HL-60 (cell line): ENCODE results near the gene CACNG4.

Experiments used
- DNase-seq, 2 experiments: peaks; one replicate each; pipeline ENCODE4 v3.0.0-alpha.2; 2010 to 2020; ENCODE audit warnings: low read depth in 1 of 2, low spot score in 1 of 2
- H3K27ac ChIP-seq: fragments of 250-450 bp; sonication (Bioruptor Pico); replicated peaks from 2 replicates; pipeline ENCODE4 v1.5.1; 2020; ENCODE audit warnings: mild to moderate bottlenecking, moderate library complexity
- H3K27me3 ChIP-seq: fragments of 250-450 bp; sonication (Bioruptor Pico); 2 replicates; pipeline ENCODE4 v1.5.1; 2021; ENCODE audit warnings: mild to moderate bottlenecking, moderate library complexity; ENCODE audit not compliant: insufficient read depth, poor library complexity, severe bottlenecking
- H3K4me3 ChIP-seq: replicated peaks from 2 replicates; pipeline ENCODE4 v1.5.1; 2011; ENCODE audit warnings: mild to moderate bottlenecking, control low read depth, low read length; ENCODE audit not compliant: insufficient read depth
- GABPA ChIP-seq: IDR thresholded peaks from 2 replicates; pipeline ENCODE4 v1.6.1; 2012; ENCODE audit warnings: low read depth
- POLR2AphosphoS5 ChIP-seq: IDR thresholded peaks from 2 replicates; pipeline ENCODE4 v1.6.1; 2012; ENCODE audit warnings: low read depth
- SPI1 ChIP-seq: IDR thresholded peaks from 2 replicates; pipeline ENCODE4 v1.6.1; 2012; ENCODE audit warnings: low read depth, mild to moderate bottlenecking, borderline replicate concordance
- TF ChIP-seq, protein P1 (sequence below): IDR thresholded peaks from 2 replicates; pipeline ENCODE4 v1.6.1; 2012; ENCODE audit warnings: low read depth; ENCODE audit not compliant: insufficient replicate concordance
- TF ChIP-seq, protein P2 (sequence below): IDR thresholded peaks from one replicate; pipeline ENCODE4 v1.5.1; 2011; ENCODE audit warnings: low read length, control low read depth, inconsistent platforms; ENCODE audit not compliant: insufficient read depth

Gene CACNG4

GRCh38 chr17:67082107-67082506, 117.6 kb downstream of the CACNG4 start:
- no peak overlapping the region for H3K4me3 ChIP-seq
- no peaks in the 10 kb centered on the region for H3K27me3 ChIP-seq

More at GRCh38 chr17:67082107-67082506, 117.6 kb downstream of the CACNG4 start:
- TF ChIP-seq, protein P1, sequence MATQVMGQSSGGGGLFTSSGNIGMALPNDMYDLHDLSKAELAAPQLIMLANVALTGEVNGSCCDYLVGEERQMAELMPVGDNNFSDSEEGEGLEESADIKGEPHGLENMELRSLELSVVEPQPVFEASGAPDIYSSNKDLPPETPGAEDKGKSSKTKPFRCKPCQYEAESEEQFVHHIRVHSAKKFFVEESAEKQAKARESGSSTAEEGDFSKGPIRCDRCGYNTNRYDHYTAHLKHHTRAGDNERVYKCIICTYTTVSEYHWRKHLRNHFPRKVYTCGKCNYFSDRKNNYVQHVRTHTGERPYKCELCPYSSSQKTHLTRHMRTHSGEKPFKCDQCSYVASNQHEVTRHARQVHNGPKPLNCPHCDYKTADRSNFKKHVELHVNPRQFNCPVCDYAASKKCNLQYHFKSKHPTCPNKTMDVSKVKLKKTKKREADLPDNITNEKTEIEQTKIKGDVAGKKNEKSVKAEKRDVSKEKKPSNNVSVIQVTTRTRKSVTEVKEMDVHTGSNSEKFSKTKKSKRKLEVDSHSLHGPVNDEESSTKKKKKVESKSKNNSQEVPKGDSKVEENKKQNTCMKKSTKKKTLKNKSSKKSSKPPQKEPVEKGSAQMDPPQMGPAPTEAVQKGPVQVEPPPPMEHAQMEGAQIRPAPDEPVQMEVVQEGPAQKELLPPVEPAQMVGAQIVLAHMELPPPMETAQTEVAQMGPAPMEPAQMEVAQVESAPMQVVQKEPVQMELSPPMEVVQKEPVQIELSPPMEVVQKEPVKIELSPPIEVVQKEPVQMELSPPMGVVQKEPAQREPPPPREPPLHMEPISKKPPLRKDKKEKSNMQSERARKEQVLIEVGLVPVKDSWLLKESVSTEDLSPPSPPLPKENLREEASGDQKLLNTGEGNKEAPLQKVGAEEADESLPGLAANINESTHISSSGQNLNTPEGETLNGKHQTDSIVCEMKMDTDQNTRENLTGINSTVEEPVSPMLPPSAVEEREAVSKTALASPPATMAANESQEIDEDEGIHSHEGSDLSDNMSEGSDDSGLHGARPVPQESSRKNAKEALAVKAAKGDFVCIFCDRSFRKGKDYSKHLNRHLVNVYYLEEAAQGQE = no peak
- TF ChIP-seq SPI1 (no peak), POLR2AphosphoS5 (no peak), GABPA (no peak)
- TF ChIP-seq, protein P2, sequence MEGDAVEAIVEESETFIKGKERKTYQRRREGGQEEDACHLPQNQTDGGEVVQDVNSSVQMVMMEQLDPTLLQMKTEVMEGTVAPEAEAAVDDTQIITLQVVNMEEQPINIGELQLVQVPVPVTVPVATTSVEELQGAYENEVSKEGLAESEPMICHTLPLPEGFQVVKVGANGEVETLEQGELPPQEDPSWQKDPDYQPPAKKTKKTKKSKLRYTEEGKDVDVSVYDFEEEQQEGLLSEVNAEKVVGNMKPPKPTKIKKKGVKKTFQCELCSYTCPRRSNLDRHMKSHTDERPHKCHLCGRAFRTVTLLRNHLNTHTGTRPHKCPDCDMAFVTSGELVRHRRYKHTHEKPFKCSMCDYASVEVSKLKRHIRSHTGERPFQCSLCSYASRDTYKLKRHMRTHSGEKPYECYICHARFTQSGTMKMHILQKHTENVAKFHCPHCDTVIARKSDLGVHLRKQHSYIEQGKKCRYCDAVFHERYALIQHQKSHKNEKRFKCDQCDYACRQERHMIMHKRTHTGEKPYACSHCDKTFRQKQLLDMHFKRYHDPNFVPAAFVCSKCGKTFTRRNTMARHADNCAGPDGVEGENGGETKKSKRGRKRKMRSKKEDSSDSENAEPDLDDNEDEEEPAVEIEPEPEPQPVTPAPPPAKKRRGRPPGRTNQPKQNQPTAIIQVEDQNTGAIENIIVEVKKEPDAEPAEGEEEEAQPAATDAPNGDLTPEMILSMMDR = no peak
- H3K27ac ChIP-seq = no peak overlapping the region
- no peak for DNase-seq
